H1 (cell line): ENCODE measurements around the gene GAK. TPM values are rescaled to one million over a fixed set of nuclear protein-coding genes. Genes with fewer than 3 reads are reported as not detected.

ENCODE experiments used
- CHD7 ChIP-seq: fragments of 300-600 bp; sonication (generic); IDR thresholded peaks from 2 replicates; pipeline ENCODE4 v1.7.1; 2012; ENCODE audit warnings: low read length, moderate library complexity, mild to moderate bottlenecking, inconsistent platforms; ENCODE audit not compliant: insufficient replicate concordance
- KDM1A ChIP-seq: fragments of 200-600, 300-600 bp; sonication (generic); IDR thresholded peaks from 2 replicates; pipeline ENCODE4 v1.7.1; 2016; ENCODE audit warnings: mild to moderate bottlenecking, low read length, borderline replicate concordance
- POLR2AphosphoS5 ChIP-seq: IDR thresholded peaks from 2 replicates; pipeline ENCODE4 v1.6.1; 2011; ENCODE audit warnings: low read depth, low read length
- SIRT6 ChIP-seq: IDR thresholded peaks from one replicate; pipeline ENCODE4 v1.7.1; 2012; ENCODE audit warnings: low read length, inconsistent platforms
- polyA plus RNA-seq, 7 experiments: library from polyadenylated mRNA; depleted of rRNA in 3 of 7; stranded (reverse) in 5 of 7; unstranded in 2 of 7; fragments of >200 nt in 5 of 7; fragments of 200-250 nt in 2 of 7; gene quantifications; 1 replicate in 5 of 7; 2 replicates in 1 of 7; 4 replicates in 1 of 7; pipeline versions ENCODE4 v1.2.1 to v1.2.3, GENCODE V29; 2011 to 2013; ENCODE audit warnings: missing spikeins in 2 of 7, mixed read lengths in 2 of 7
- total RNA-seq: library from RNA; stranded (reverse); fragmentation: NEBNext Ultra II Directional; extraction: Animal tissue kit (Norgen Biotek cat#: 25700); gene quantifications from 2 replicates; pipeline ENCODE4 v1.2.1, GENCODE V29; 2021

GAK gene
- total and polyA plus RNA-seq, 2 of the 8 experiments (the other 6 are each of a cell fraction or from before 2014, with no cell fraction given): 31.5 to 70.8 TPM

DNA sequence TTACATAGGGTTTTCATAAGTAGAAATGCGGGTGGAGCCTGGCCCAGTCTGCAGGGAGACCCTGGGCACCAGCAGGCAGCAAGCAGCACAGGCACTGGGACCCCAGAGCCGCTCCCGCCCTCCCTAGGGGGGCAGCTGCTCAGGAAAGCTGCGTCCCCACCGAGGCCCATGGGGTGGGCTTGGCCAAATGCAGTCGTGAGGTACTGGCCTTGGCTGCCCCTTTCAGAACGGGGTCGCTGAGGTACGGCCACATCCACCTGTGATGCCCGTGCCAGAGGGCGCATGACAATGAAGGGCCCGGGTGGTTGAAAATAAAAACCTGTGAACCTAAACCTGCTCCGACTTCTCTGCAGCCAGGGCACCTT, 16.8 kb upstream of the GAK start (continued):
- TF ChIP-seq SIRT6 (no peak), KDM1A (no peak), POLR2AphosphoS5 (no peak), CHD7 (no peak)
